A673 (cell line): ENCODE results near the gene COG2. TPM values are rescaled to one million over a fixed set of nuclear protein-coding genes. Genes with fewer than 3 reads are reported as not detected.

Experiments used
- BruUV-seq: library from RNA; stranded (reverse); fragments of 400-500 nt; replicated peaks from 2 replicates; lab custom pipeline; 2021; lab: Mats Ljungman, UMichigan
- CTCF ChIA-PET: fragments of 300-600 bp; sonication (Branson Sonifier 250); formaldehyde crosslinking; loops from one replicate; lab custom pipeline; 2022; ENCODE audit warnings: antibody characterized with exemption; lab: Charles Lee
- POLR2A ChIA-PET: fragments of 300-600 bp; sonication (Branson Sonifier 250); formaldehyde crosslinking; loops from one replicate; lab custom pipeline; 2022; ENCODE audit warnings: antibody characterized with exemption; ENCODE audit not compliant: low non-redundant PET; lab: Charles Lee
- DNase-seq: peaks from one replicate; pipeline ENCODE4 v3.0.0-alpha.2; 2015; ENCODE audit warnings: low spot score
- H3K27ac ChIP-seq: fragments of 200-600 bp; sonication (generic); 2 replicates; pipeline ENCODE4 v1.5.1; 2016; ENCODE audit warnings: mixed run types, low read depth, mild to moderate bottlenecking, mixed read lengths, antibody characterized with exemption, low read length; ENCODE audit not compliant: poor library complexity, severe bottlenecking
- H3K27me3 ChIP-seq: fragments of 200-600 bp; sonication (generic); replicated peaks from 2 replicates; pipeline ENCODE4 v1.6.1; 2017; ENCODE audit warnings: mixed run types, low read depth, mild to moderate bottlenecking, mixed read lengths, antibody characterized with exemption, low read length; ENCODE audit not compliant: insufficient read depth, poor library complexity
- H3K36me3 ChIP-seq: fragments of 200-600 bp; sonication (generic); 2 replicates; pipeline ENCODE4 v1.6.1; 2016; ENCODE audit warnings: mixed run types, mild to moderate bottlenecking, mixed read lengths, antibody characterized with exemption, low read length; ENCODE audit not compliant: insufficient read depth, poor library complexity, severe bottlenecking
- H3K4me1 ChIP-seq: fragments of 200-600 bp; sonication (generic); 2 replicates; pipeline ENCODE4 v1.6.1; 2017; ENCODE audit warnings: mixed run types, mild to moderate bottlenecking, mixed read lengths, antibody characterized with exemption, low read length; ENCODE audit not compliant: insufficient read depth, poor library complexity, severe bottlenecking
- H3K4me3 ChIP-seq: fragments of 200-600 bp; sonication (generic); 2 replicates; pipeline ENCODE4 v1.5.1; 2016; ENCODE audit warnings: low read depth, mixed run types, mild to moderate bottlenecking, mixed read lengths, low read length; ENCODE audit not compliant: poor library complexity, severe bottlenecking
- H3K9me3 ChIP-seq: fragments of 200-600 bp; sonication (generic); 2 replicates; pipeline ENCODE4 v1.6.1; 2016; ENCODE audit warnings: mixed run types, low read depth, mild to moderate bottlenecking, mixed read lengths, antibody characterized with exemption, low read length; ENCODE audit not compliant: poor library complexity, severe bottlenecking
- CTCF ChIP-seq: fragments of 300-800, 200-600 bp; sonication (generic); conservative IDR thresholded peaks from 2 replicates; pipeline ENCODE4 v1.5.1; 2017; ENCODE audit warnings: low read depth, mild to moderate bottlenecking, antibody characterized with exemption, low read length, moderate library complexity, mixed read lengths
- EZH2 ChIP-seq: fragments of 200-600 bp; sonication (generic); IDR thresholded peaks from 2 replicates; pipeline ENCODE4 v1.6.1; 2017; ENCODE audit warnings: borderline replicate concordance, low read depth, mild to moderate bottlenecking, mixed read lengths, antibody characterized with exemption, low read length; ENCODE audit not compliant: poor library complexity, severe bottlenecking
- intact Hi-C: fragments of 100-400 bp; cut with micrococcal nuclease; formaldehyde crosslinking; loops from one replicate; pipeline ENCODE4 v1.10.0; 2022; ENCODE audit not compliant: unreplicated experiment
- total RNA-seq: library from RNA; stranded (reverse); gene quantifications from 2 replicates; pipeline ENCODE4 v1.2.3, GENCODE V29; 2021

The COG2 gene
- total RNA-seq, 1 experiment from 2014 or later: 20.3 TPM

- no TSS peak for BruUV-seq
- no peaks in the 10 kb centered on the region for H3K36me3 ChIP-seq
- peaks cover 17% of the 10 kb centered on the region for H3K27me3 ChIP-seq
- TF ChIP-seq CTCF: no peak
- TF ChIP-seq EZH2: no peak
- intact Hi-C loops: no loop called here
- ChIA-PET POLR2A (no interaction called here), CTCF (no interaction called here)
- H3K4me1 ChIP-seq: no peaks in the 10 kb centered on the region
- no peak overlapping the region for H3K4me3 ChIP-seq
- DNase-seq: no peak
- H3K27ac ChIP-seq: no peak overlapping the region
- no peaks in the 10 kb centered on the region for H3K9me3 ChIP-seq
Observed at GRCh38 chr1:230594214-230594773, 48.0 kb upstream of the COG2 start.

- intact Hi-C loops: no loop called here
- no peaks in the 10 kb centered on the region for H3K4me1 ChIP-seq
- ChIA-PET CTCF (no interaction called here), POLR2A (no interaction called here)
- H3K36me3 ChIP-seq: no peaks in the 10 kb centered on the region
- no peak overlapping the region for H3K4me3 ChIP-seq
- no peak for DNase-seq
- peaks cover 20% of the 10 kb centered on the region for H3K27me3 ChIP-seq
- H3K27ac ChIP-seq: no peak overlapping the region
- no peak for TF ChIP-seq EZH2
- TF ChIP-seq CTCF: no peak
- H3K9me3 ChIP-seq: no peaks in the 10 kb centered on the region
- no TSS peak for BruUV-seq
Observed at GRCh38 chr1:230595181-230595580, 47.1 kb upstream of the COG2 start.

- Histone ChIP-seq H3K36me3 (no peaks in the 10 kb centered on the region), H3K27me3 (peaks cover 20% of the 10 kb centered on the region), H3K9me3 (no peaks in the 10 kb centered on the region), H3K27ac (no peak overlapping the region), H3K4me1 (no peaks in the 10 kb centered on the region), H3K4me3 (no peak overlapping the region)
- no peak for TF ChIP-seq CTCF
- TF ChIP-seq EZH2: no peak
- CTCF ChIA-PET: no interaction called here
- POLR2A ChIA-PET: no interaction called here
- DNase-seq: no peak
- intact Hi-C loops: no loop called here
- no TSS peak for BruUV-seq
Observed at GRCh38 chr1:230596306-230596705, 46.0 kb upstream of the COG2 start.
